ENCODE results near the gene ZMYND8. TPM values are rescaled to one million over a fixed set of nuclear protein-coding genes. Genes with fewer than 3 reads are reported as not detected.
"Not testable (repeated sequence)": the region's sequence is repeated elsewhere in the genome, so short reads cannot be mapped to it uniquely, and the experiment has no call there.

ZMYND8 gene
- polyA plus RNA-seq, 5 donors, result 32.3 to 50.4 (median 43.4) TPM

- DNase-seq, result no peak
Measured at GRCh38 chr20:47269309-47270165, 87.0 kb downstream of the ZMYND8 start.

- DNase-seq, result no peak
Measured at GRCh38 chr20:47267621-47268020, 88.9 kb downstream of the ZMYND8 start.

- no peak for DNase-seq
Measured at GRCh38 chr20:47266847-47267515, 89.5 kb downstream of the ZMYND8 start.

- no peak for DNase-seq
Measured at GRCh38 chr20:47265984-47266383, 90.5 kb downstream of the ZMYND8 start.

GRCh38 chr20:47265214-47265613, 91.3 kb downstream of the ZMYND8 start:
- no peak for DNase-seq

- DNase-seq, result not testable (repeated sequence)
Measured at GRCh38 chr20:47264137-47264769, 92.2 kb downstream of the ZMYND8 start.

- no peak for DNase-seq
Measured at GRCh38 chr20:47263465-47264084, 92.9 kb downstream of the ZMYND8 start.

- DNase-seq, result no peak
Measured at GRCh38 chr20:47263080-47263464, 93.4 kb downstream of the ZMYND8 start.

- DNase-seq, result no peak
Measured at GRCh38 chr20:47262365-47263013, 94.0 kb downstream of the ZMYND8 start.

GRCh38 chr20:47262008-47262364, 94.5 kb downstream of the ZMYND8 start:
- no peak for DNase-seq

GRCh38 chr20:47261161-47261774, 95.2 kb downstream of the ZMYND8 start:
- DNase-seq, result not testable (repeated sequence)

GRCh38 chr20:47260540-47261126, 95.9 kb downstream of the ZMYND8 start:
- not testable (repeated sequence) for DNase-seq

GRCh38 chr20:47258745-47259695, 97.5 kb downstream of the ZMYND8 start:
- no peak for DNase-seq

GRCh38 chr20:47257771-47258170, 98.7 kb downstream of the ZMYND8 start:
- DNase-seq, result no peak

GRCh38 chr20:47257256-47257655, 99.2 kb downstream of the ZMYND8 start:
- DNase-seq, result no peak

GRCh38 chr20:47256668-47257236, 99.7 kb downstream of the ZMYND8 start:
- peak in 1 of 2 donors; percentile 17 for DNase-seq

GRCh38 chr20:47253872-47254271, 102.6 kb downstream of the ZMYND8 start:
- no peak for DNase-seq

- no peak for DNase-seq
Measured at GRCh38 chr20:47252879-47253307, 103.6 kb downstream of the ZMYND8 start.
